NCI-H1105 (cell line): ENCODE data around the gene SLC1A7.
A peak's percentile ranks its signal among the peaks of the same experiment; 100 is the strongest.
"Not testable (repeated sequence)": the region's sequence is repeated elsewhere in the genome, so short reads cannot be mapped to it uniquely, and the experiment has no call there.

ENCODE experiments used
- DNase-seq: peaks from one replicate; lab custom pipeline; 2025; lab: John Stamatoyannopoulos, UW

SLC1A7 gene

GRCh38 chr1:53142226-53142853, at the start of gene SLC1A7:
Gene SLC1A7 (minus strand): TSS chr1:53142638. CDS start chr1:53142449, 189 bp downstream.
- DNase-seq: no peak

- no peak for DNase-seq
Observed at GRCh38 chr1:53190210-53190611, 47.8 kb upstream of the SLC1A7 start.

- DNase-seq: no peak
Observed at GRCh38 chr1:53189061-53189460, 46.6 kb upstream of the SLC1A7 start.

GRCh38 chr1:53188099-53188498, 45.7 kb upstream of the SLC1A7 start:
- DNase-seq: no peak

- no peak for DNase-seq
Observed at GRCh38 chr1:53187401-53187800, 45.0 kb upstream of the SLC1A7 start.

- DNase-seq: no peak
Observed at GRCh38 chr1:53186533-53186932, 44.1 kb upstream of the SLC1A7 start.

- not testable (repeated sequence) for DNase-seq
Observed at GRCh38 chr1:53185955-53186297, 43.5 kb upstream of the SLC1A7 start.

- no peak for DNase-seq
Observed at GRCh38 chr1:53183095-53183990, 40.9 kb upstream of the SLC1A7 start.

GRCh38 chr1:53182716-53183094, 40.3 kb upstream of the SLC1A7 start:
- DNase-seq: no peak

- peak; percentile 64 for DNase-seq
Observed at GRCh38 chr1:53182111-53182593, 39.7 kb upstream of the SLC1A7 start.

- DNase-seq: no peak
Observed at GRCh38 chr1:53180951-53181350, 38.5 kb upstream of the SLC1A7 start.

- DNase-seq: no peak
Observed at GRCh38 chr1:53180226-53180625, 37.8 kb upstream of the SLC1A7 start.

- DNase-seq: peak; percentile 28
Observed at GRCh38 chr1:53176452-53177208, 34.2 kb upstream of the SLC1A7 start.

- DNase-seq: no peak
Observed at GRCh38 chr1:53174971-53175913, 32.8 kb upstream of the SLC1A7 start.

- no peak for DNase-seq
Observed at GRCh38 chr1:53172426-53173128, 30.1 kb upstream of the SLC1A7 start.

GRCh38 chr1:53166912-53167311, 24.5 kb upstream of the SLC1A7 start:
- no peak for DNase-seq

- no peak for DNase-seq
Observed at GRCh38 chr1:53166366-53166765, 23.9 kb upstream of the SLC1A7 start.

GRCh38 chr1:53165408-53165961, 23.0 kb upstream of the SLC1A7 start:
- DNase-seq: no peak

GRCh38 chr1:53163291-53163768, 20.9 kb upstream of the SLC1A7 start:
- no peak for DNase-seq

GRCh38 chr1:53162621-53163020, 20.2 kb upstream of the SLC1A7 start:
- no peak for DNase-seq
